Measurements from ENCODE around the gene SAMD11. TPM values are rescaled to one million over a fixed set of nuclear protein-coding genes. Genes with fewer than 3 reads are reported as not detected.

SAMD11 gene
- polyA plus RNA-seq, 1 of the 3 experiments (the other 2 are of a cell fraction): 2.1 TPM

GRCh38 chr1:924656-925560 is 1.2 kb downstream of the SAMD11 start:
- H3K9ac ChIP-seq: no peak overlapping the region; the same call in 1 of the 2 replicates
- H3F3A ChIP-seq (replicated peaks; ENCODE audit: insufficient read depth): peaks cover 4% of the 10 kb centered on the region
- H3K27me3 ChIP-seq (ENCODE audit: insufficient read depth): no peaks in the 10 kb centered on the region
- no peak overlapping the region for H3K27ac ChIP-seq (ENCODE audit: low read depth in 2 of 2, low read length in 1 of 2)
- H3K4me3 ChIP-seq (ENCODE audit: low read depth in 2 of 2, low read length in 1 of 2): peak overlapping the region; percentile 49 to 51; a peak in 3 of 4 replicates
- no peaks in the 10 kb centered on the region for H3K9me3 ChIP-seq
- TF ChIP-seq TAF1 (IDR thresholded peaks at IDR 0.05; ENCODE audit: borderline replicate concordance, low read depth, low read length) (no peak), NRF1 (IDR thresholded peaks at IDR 0.05; ENCODE audit: low read depth, low read length) (0 out of 2 replicates have a peak, but pooled peaks have one; percentile 4), MXI1 (IDR thresholded peaks at IDR 0.05; ENCODE audit: low read depth, low read length) (no peak), FOXM1 (IDR thresholded peaks at IDR 0.05; ENCODE audit: low read depth) (no peak), CTCF (IDR thresholded peaks at IDR 0.05) (peak; percentile 25; the same call in 1 of the 2 replicates)
- no peaks in the 10 kb centered on the region for H3K36me3 ChIP-seq (replicated peaks in 1 of 2; ENCODE audit: control insufficient read depth in 1 of 2, insufficient read depth in 2 of 2, low read length in 1 of 2)
- POLR2A ChIA-PET: interaction anchor here (2.1 kb wide), 1 partner anchor 19 kb away, joined by 8 read pairs; no protein-coding TSS in a partner anchor
- peaks cover 5% of the 10 kb centered on the region; the same call in 1 of the 2 replicates for H3K79me2 ChIP-seq (ENCODE audit: insufficient read depth)
- no CpG with 5 or more reads among the region's 120 CpGs for WGBS (ENCODE audit: low lambda C conversion rate)
- no peaks in the 10 kb centered on the region for H3K9me2 ChIP-seq
- peak; percentile 74 for DNase-seq
- CTCF ChIA-PET: interaction anchor here (1.1 to 3.2 kb wide), 4 partner anchors 10 to 21 kb away, joined by 3 to 19 read pairs (median 7); no protein-coding TSS in a partner anchor
- no peak overlapping the region for H2AFZ ChIP-seq (ENCODE audit: low read depth)
- peak overlapping the region; percentile 78; the same call in 1 of the 2 replicates for H3K4me2 ChIP-seq
- 0 out of 2 replicates have a peak, but pooled peaks cover 7% of the 10 kb centered on the region for H4K20me1 ChIP-seq (ENCODE audit: insufficient read depth)
- peaks cover 8 to 39% of the 10 kb centered on the region in 2 experiments; a peak in 2 of 4 replicates for H3K4me1 ChIP-seq (ENCODE audit: control insufficient read depth in 1 of 2, insufficient read depth in 2 of 2, low read depth in 1 of 2, low read length in 1 of 2)

DNA sequence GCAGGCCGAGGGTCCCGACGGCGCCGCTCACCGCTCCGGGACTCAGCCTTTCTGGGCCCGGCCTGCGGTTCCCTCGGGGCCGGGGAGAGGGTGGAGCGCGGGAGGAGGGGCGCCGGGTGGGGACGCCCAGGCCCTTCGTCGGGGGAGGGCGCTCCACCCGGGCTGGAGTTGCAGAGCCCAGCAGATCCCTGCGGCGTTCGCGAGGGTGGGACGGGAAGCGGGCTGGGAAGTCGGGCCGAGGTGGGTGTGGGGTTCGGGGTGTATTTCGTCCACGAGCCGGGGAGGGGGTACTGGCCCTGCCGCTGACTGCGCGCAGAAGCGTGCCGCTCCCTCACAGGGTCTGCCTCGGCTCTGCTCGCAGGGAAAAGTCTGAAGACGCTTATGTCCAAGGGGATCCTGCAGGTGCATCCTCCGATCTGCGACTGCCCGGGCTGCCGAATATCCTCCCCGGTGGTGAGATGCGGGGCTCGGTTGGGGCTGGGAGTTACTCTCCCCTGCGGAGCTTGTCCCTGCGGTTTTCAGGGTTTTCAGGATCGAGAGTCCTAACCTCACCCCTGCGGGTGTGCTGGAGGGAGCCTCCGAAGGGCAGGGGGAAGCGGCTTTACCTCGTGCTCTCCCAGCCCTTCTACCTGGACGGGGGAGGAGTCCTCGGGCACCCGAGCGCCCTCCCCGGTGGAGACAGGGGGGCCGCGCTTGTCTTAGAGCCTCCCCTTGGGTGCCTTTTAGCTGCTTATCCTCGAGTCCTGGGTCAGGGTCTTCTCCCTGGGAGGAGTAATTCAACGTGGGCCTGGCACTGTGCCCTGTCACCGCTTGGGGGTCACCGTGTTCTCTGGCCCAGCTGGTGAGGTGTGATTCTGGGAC is 2.1 kb downstream of the SAMD11 start:
- Histone ChIP-seq H3K4me3 (ENCODE audit: low read depth in 2 of 2, low read length in 1 of 2) (peak overlapping the region in 1 of 2 experiments; percentile 49; a peak in 3 of 4 replicates), H3K27ac (ENCODE audit: low read depth in 2 of 2, low read length in 1 of 2) (no peak overlapping the region), H4K20me1 (ENCODE audit: insufficient read depth) (0 out of 2 replicates have a peak, but pooled peaks cover 7% of the 10 kb centered on the region), H3K36me3 (replicated peaks in 1 of 2; ENCODE audit: control insufficient read depth in 1 of 2, insufficient read depth in 2 of 2, low read length in 1 of 2) (no peaks in the 10 kb centered on the region), H3F3A (replicated peaks; ENCODE audit: insufficient read depth) (peaks cover 4% of the 10 kb centered on the region), H3K79me2 (ENCODE audit: insufficient read depth) (peaks cover 5% of the 10 kb centered on the region; the same call in 1 of the 2 replicates), H3K9ac (no peak overlapping the region), H3K27me3 (ENCODE audit: insufficient read depth) (no peaks in the 10 kb centered on the region), H2AFZ (ENCODE audit: low read depth) (no peak overlapping the region), H3K9me2 (no peaks in the 10 kb centered on the region), H3K4me2 (peak overlapping the region; percentile 59), H3K4me1 (ENCODE audit: control insufficient read depth in 1 of 2, insufficient read depth in 2 of 2, low read depth in 1 of 2, low read length in 1 of 2) (peaks cover 5 to 31% of the 10 kb centered on the region in 2 experiments; a peak in 2 of 4 replicates), H3K9me3 (no peaks in the 10 kb centered on the region)
- POLR2A ChIA-PET: interaction anchor here (1.2 kb wide), 1 partner anchor 17 kb away, joined by 4 read pairs; no protein-coding TSS in a partner anchor
- CTCF ChIA-PET: interaction anchor here (0.8 to 2.2 kb wide), 6 partner anchors 9 to 26 kb away, joined by 3 to 17 read pairs (median 4); no protein-coding TSS in a partner anchor
- peak; percentile 82 for DNase-seq
- 32% methylated on average over 18 of the region's 65 CpGs for WGBS (ENCODE audit: low lambda C conversion rate)
- no peak for TF ChIP-seq JUND (IDR thresholded peaks at IDR 0.05)
- no peak for TF ChIP-seq MEF2A (IDR thresholded peaks at IDR 0.05; ENCODE audit: borderline replicate concordance, low read depth)
- no peak for TF ChIP-seq RXRA (IDR thresholded peaks at IDR 0.05; ENCODE audit: borderline replicate concordance, low read depth)
